Measurements from ENCODE around the gene GPR156.
"Not testable (repeated sequence)": the region's sequence is repeated elsewhere in the genome, so short reads cannot be mapped to it uniquely, and the experiment has no call there.

Gene GPR156

GRCh38 chr3:120157113-120157512 lies 127.9 kb downstream of the GPR156 start:
- DNase-seq = no peak

GRCh38 chr3:120156699-120157098 lies 128.3 kb downstream of the GPR156 start:
- DNase-seq = no peak

GRCh38 chr3:120155694-120156093 lies 129.3 kb downstream of the GPR156 start:
- not testable (repeated sequence) for DNase-seq

GRCh38 chr3:120155108-120155507 lies 129.9 kb downstream of the GPR156 start:
- no peak for DNase-seq

- DNase-seq = no peak
Measured at GRCh38 chr3:120153294-120153693, 131.7 kb downstream of the GPR156 start.

GRCh38 chr3:120151791-120152190 lies 133.2 kb downstream of the GPR156 start:
- DNase-seq = no peak

GRCh38 chr3:120148187-120148949 lies 136.7 kb downstream of the GPR156 start:
- DNase-seq = no peak

GRCh38 chr3:120147072-120147871 lies 137.8 kb downstream of the GPR156 start:
- peak; percentile 9 for DNase-seq

- DNase-seq = no peak
Measured at GRCh38 chr3:120145542-120146285, 139.3 kb downstream of the GPR156 start.

GRCh38 chr3:120144267-120144666 lies 140.8 kb downstream of the GPR156 start:
- DNase-seq = no peak

GRCh38 chr3:120143676-120144075 lies 141.3 kb downstream of the GPR156 start:
- DNase-seq = no peak

GRCh38 chr3:120142236-120142635 lies 142.8 kb downstream of the GPR156 start:
- no peak for DNase-seq

GRCh38 chr3:120140098-120140742 lies 144.8 kb downstream of the GPR156 start:
- DNase-seq = no peak

GRCh38 chr3:120139140-120139539 lies 145.9 kb downstream of the GPR156 start:
- DNase-seq = no peak

- no peak for DNase-seq
Measured at GRCh38 chr3:120137548-120137947, 147.5 kb downstream of the GPR156 start.

- DNase-seq = no peak
Measured at GRCh38 chr3:120130656-120131055, 154.4 kb downstream of the GPR156 start.

GRCh38 chr3:120129718-120130513 lies 155.1 kb downstream of the GPR156 start:
- no peak for DNase-seq

GRCh38 chr3:120129051-120129450 lies 156.0 kb downstream of the GPR156 start:
- DNase-seq = no peak

GRCh38 chr3:120125992-120126391 lies 159.0 kb downstream of the GPR156 start:
- DNase-seq = no peak

GRCh38 chr3:120119846-120120510 lies 165.0 kb downstream of the GPR156 start:
- no peak for DNase-seq
